H1 (cell line): ENCODE results near the gene UBA3. TPM values are rescaled to one million over a fixed set of nuclear protein-coding genes. Genes with fewer than 3 reads are reported as not detected.

Source experiments
- BCL11A ChIP-seq, 2 experiments: IDR thresholded peaks; one replicate each; pipeline ENCODE4 v1.6.1; 2011; ENCODE audit warnings: low read depth in 2 of 2, low read length in 2 of 2, mild to moderate bottlenecking in 2 of 2
- BRCA1 ChIP-seq: IDR thresholded peaks from 2 replicates; pipeline ENCODE4 v1.6.1; 2012; ENCODE audit warnings: low read depth, low read length, improper control_type of control experiment
- CHD1 ChIP-seq: IDR thresholded peaks from 2 replicates; pipeline ENCODE4 v1.6.1; 2012; ENCODE audit warnings: low read depth, low read length, improper control_type of control experiment
- polyA plus RNA-seq, 7 experiments: library from polyadenylated mRNA; depleted of rRNA in 3 of 7; stranded (reverse) in 5 of 7; unstranded in 2 of 7; fragments of >200 nt in 5 of 7; fragments of 200-250 nt in 2 of 7; gene quantifications; 1 replicate in 5 of 7; 2 replicates in 1 of 7; 4 replicates in 1 of 7; pipeline versions ENCODE4 v1.2.1 to v1.2.3, GENCODE V29; 2011 to 2013; ENCODE audit warnings: missing spikeins in 2 of 7, mixed read lengths in 2 of 7
- total RNA-seq: library from RNA; stranded (reverse); fragmentation: NEBNext Ultra II Directional; extraction: Animal tissue kit (Norgen Biotek cat#: 25700); gene quantifications from 2 replicates; pipeline ENCODE4 v1.2.1, GENCODE V29; 2021
- TF ChIP-seq, protein P1 (sequence below): IDR thresholded peaks from 2 replicates; pipeline ENCODE4 v1.6.1; 2011; ENCODE audit warnings: low read depth, mild to moderate bottlenecking, low read length; ENCODE audit not compliant: insufficient read depth

The UBA3 gene
- total and polyA plus RNA-seq, 2 of the 8 experiments (the other 6 are each of a cell fraction or from before 2014, with no cell fraction given): 40.8 to 97.8 TPM

DNA sequence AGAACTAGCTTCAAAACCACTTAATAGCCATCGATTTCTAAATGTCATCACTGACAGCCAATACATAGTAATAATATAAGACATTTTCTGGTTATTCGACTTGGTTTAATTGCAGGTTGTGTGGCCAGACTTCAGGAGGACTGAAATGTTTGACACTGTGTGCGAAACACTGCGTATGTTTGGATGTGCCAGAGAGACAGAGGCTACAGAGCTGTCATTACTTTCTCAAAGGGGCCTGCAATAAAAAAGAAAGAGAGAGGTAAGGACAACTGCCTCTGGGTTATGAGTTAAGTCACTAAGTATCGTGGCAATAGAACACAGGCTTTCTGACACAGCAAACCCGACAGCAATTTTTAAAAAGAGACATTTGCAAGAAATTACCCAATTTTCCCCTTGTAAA is 41.3 kb upstream of the UBA3 start (continued):
- TF ChIP-seq CHD1: no peak
- no peak for TF ChIP-seq BRCA1
- TF ChIP-seq, protein P1, sequence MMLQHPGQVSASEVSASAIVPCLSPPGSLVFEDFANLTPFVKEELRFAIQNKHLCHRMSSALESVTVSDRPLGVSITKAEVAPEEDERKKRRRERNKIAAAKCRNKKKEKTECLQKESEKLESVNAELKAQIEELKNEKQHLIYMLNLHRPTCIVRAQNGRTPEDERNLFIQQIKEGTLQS: no peak
- TF ChIP-seq BCL11A (IDR thresholded peaks at IDR 0.05; ENCODE audit: low read depth in 2 of 2, low read length in 2 of 2): no peak
- TF ChIP-seq, all 59 proteins: peak for 0
